ENCODE measurements around the gene TAF7.
"Not testable (repeated sequence)": the region's sequence is repeated elsewhere in the genome, so short reads cannot be mapped to it uniquely, and the experiment has no call there.

The TAF7 gene

GRCh38 chr5:141338538-141339306, 18.1 kb upstream of the TAF7 start, which contains the start of gene PCDHGA2:
Gene PCDHGA2, plus strand, starts transcription at chr5:141338760.
- no peak for DNase-seq

GRCh38 chr5:141332571-141332970, 12.0 kb upstream of the TAF7 start:
- not testable (repeated sequence) for DNase-seq

GRCh38 chr5:141330299-141331080, 9.9 kb upstream of the TAF7 start, which contains the start of gene PCDHGA1:
Gene PCDHGA1, plus strand, starts transcription at chr5:141330514.
- no peak for DNase-seq

- no peak for DNase-seq
Observed at GRCh38 chr5:141328231-141328630, 7.6 kb upstream of the TAF7 start.

GRCh38 chr5:141326088-141326854, 5.7 kb upstream of the TAF7 start:
- DNase-seq, result peak; percentile 64

DNA sequence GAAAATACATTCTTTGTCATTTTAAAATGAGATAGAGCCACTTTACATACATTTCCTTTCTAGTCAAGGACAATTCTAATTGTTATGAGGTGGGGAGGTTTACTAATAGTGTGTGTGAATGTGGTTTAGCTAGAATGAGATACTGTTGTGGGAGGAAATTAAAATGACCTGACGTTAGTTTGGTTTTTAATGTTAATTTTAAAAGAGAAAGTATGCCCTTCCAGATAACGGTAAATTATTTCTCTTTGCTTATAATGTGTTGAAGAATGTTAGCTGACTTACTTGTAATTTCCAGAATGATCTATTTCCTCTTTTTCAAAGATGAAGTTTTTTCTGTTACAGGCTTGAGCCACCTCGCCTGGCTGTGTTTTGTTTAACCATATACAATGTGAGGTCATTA, 1.7 kb upstream of the TAF7 start:
- DNase-seq, result no peak

DNA sequence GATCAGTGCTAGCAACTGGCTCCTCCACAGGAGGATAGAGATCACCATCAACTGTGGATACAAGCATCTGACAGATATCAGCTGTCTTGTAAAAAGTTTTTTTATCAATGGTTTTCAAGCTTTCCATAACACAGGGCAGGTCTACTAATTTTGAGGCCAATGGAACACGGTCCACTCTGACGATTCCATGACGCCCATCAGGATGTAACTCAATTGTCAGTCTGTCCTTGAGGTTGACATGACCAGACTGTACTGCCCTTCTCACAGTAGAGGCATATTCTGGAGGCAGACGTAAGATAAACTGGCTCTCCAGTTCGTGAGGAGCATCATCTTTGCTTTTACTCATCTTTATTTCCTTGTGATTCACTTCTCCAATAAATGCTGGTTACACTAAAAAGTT, 885 bp downstream of the TAF7 start:
- no peak for DNase-seq

DNA sequence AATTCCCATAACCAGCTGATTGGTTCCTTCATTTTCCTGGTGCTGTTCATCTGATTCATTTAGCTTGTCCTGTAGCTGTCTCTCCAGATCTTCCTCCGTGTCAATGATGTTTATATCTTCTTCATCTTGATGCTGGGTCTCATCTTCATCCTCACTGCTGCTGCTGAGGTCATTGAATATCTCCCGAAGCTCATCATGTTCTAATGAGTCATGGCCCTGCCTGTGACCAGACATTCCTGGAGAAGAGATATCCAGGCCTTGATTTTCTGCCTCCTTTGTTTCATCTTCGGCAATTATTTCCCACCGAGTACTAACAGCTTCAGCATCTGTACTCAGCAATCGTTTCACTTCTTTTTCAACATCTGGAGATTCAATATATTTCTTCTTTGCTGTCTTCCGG, 1.4 kb downstream of the TAF7 start:
- DNase-seq, result no peak

DNA sequence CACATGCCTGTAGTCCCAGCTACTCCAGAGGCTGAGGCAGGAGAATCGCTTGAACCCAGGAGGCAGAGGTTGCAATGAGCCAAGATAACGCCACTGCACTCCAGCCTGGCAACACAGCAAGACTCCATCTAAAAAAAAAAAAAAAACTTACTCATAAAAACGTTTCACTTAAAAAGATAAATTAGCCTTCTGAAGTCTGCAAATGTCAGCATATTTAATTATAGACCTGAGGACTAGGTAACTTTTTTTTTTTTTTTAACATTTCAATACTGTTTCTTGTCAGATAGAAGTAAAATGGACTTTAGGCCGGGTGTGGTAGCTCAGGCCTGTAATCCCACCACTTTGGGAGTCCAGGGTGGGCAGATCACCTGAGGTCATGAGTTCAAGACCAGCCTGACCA, 3.6 kb downstream of the TAF7 start:
- DNase-seq, result not testable (repeated sequence)

- no peak for DNase-seq
Observed at GRCh38 chr5:141313711-141314110, 6.9 kb downstream of the TAF7 start.

DNA sequence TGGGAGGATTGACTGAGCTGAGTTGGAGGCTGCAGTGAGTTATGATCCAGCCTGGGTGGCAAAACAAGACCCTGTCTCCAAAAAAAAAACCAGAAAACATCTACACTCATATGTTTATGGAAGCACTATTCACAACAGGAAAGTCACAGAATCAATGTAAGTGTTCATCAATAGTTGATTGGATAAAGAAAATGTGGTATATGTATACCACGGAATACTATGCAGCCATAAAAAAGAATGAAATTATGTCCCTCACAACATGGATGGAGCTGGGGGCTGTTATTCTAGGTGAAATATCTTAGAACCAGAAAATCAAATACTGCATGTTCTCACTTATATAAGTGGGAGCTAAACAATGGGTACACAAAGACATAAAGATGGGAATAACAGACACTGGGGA, 14.0 kb downstream of the TAF7 start:
- DNase-seq, result no peak

DNA sequence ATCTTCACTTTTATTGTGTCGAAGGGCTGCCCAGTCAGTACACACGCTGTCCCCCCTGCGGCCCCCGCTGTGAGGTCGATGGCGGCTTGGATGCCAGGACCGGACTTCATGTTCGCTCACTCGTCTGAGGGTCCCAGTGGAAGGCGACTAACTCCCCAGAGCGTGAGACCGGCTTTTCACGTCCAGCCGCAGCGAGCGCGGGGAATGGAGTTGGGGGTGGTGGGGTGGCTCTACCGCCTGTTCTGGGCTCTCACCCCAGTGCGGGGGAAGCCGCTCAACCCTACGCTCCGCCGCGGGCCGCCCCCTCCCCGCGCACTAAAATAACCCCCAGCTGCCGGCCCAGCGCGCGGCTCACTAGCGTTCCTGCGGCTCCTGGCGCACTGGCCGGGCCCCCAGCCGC, 16.8 kb downstream of the TAF7 start, which contains the start of gene SLC25A2:
TSS of gene SLC25A2 (minus strand) at position 294 of the 400 bp plus-strand sequence. CDS start at position 110, 184 bp downstream.
- no peak for DNase-seq

GRCh38 chr5:141298376-141298775, 22.2 kb downstream of the TAF7 start:
- no peak for DNase-seq

DNA sequence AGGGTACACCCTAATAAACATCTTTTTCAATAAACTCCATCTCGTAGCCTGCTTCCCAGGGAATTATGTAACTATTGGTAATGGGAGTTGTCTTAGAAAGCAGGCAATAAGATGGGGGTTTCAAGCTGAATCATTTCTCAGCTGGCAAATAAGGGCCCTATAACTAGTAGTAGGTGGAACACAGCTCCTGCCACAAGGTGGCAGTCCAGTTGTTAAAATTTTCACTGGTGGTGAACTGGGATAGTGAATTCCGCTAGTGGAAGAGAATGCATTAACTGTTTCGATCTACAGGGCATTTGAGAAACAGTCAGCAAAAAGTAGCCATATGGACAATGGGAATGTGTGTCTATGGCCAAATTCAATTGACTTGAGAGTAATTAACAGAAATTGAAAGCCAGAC, 47.7 kb downstream of the TAF7 start:
- no peak for DNase-seq

DNA sequence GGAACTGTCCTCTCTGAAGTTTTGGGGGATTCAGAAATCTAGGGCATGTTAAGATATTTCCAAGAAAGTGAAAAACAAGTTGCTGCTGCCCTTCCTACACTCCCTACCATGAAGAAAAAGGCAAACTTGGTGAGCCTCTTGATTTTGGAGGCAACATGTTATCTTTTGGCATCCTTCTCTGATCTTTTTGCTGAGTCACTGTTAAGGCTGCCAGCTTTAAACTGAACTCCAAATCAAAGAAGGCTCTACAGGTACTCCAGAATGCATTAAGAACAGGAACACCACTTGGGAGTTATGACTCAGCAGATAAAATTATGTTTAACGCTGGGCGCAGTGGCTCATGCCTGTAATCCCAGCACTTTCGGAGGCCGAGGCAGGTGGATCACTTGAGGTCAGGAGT, 51.4 kb downstream of the TAF7 start:
- no peak for DNase-seq

Data from midbrain (tissue), 1 donor.